H1 (cell line): Measurements from ENCODE around the gene TATDN2. TPM values are rescaled to one million over a fixed set of nuclear protein-coding genes. Genes with fewer than 3 reads are reported as not detected.

Experiments used
- CTCF ChIA-PET: fragments of 300-600 bp; sonication (Branson Sonifier 250); formaldehyde crosslinking; loops from one replicate; lab custom pipeline; 2021; ENCODE audit not compliant: partially characterized antibody; lab: Charles Lee
- POLR2A ChIA-PET: fragments of 300-600 bp; sonication (Branson Sonifier 250); formaldehyde crosslinking; loops from one replicate; lab custom pipeline; 2021; ENCODE audit warnings: inconsistent platforms; ENCODE audit not compliant: partially characterized antibody; lab: Charles Lee
- DNase-seq, 2 experiments: peaks; one replicate each; pipeline versions ENCODE4 v3.0.0 to v3.0.0-alpha.2; 2010 to 2022; ENCODE audit warnings: low spot score in 2 of 2, low read depth in 1 of 2, mixed read lengths in 1 of 2
- FAIRE-seq: peaks from 2 replicates; lab custom pipeline; 2011; peaks lifted over from hg19 to GRCh38; lab: Jason Lieb, UNC
- H2AFZ ChIP-seq: 2 replicates; pipeline ENCODE4 v1.8.1; 2012; ENCODE audit warnings: low read length, inconsistent platforms
- H2AK5ac ChIP-seq: 2 replicates; pipeline ENCODE4 v1.6.1; 2013; ENCODE audit warnings: low read depth, low read length
- H2BK120ac ChIP-seq: replicated peaks from 2 replicates; pipeline ENCODE3; 2013; ENCODE audit warnings: low read depth, low read length, inconsistent platforms
- H2BK12ac ChIP-seq: 2 replicates; pipeline ENCODE4 v1.6.1; 2013; ENCODE audit warnings: low read depth, low read length
- H2BK15ac ChIP-seq: 2 replicates; pipeline ENCODE4 v1.6.1; 2013; ENCODE audit warnings: low read length
- H2BK20ac ChIP-seq: 2 replicates; pipeline ENCODE4 v1.6.1; 2013; ENCODE audit warnings: low read length
- H2BK5ac ChIP-seq: 2 replicates; pipeline ENCODE4 v1.6.1; 2013; ENCODE audit warnings: low read depth, low read length
- H3K14ac ChIP-seq: 2 replicates; pipeline ENCODE4 v1.6.1; 2013; ENCODE audit warnings: inconsistent platforms; ENCODE audit not compliant: insufficient read length
- H3K18ac ChIP-seq: 2 replicates; pipeline ENCODE4 v1.6.1; 2013; ENCODE audit warnings: low read length; ENCODE audit errors: extremely low read depth
- H3K23ac ChIP-seq: 2 replicates; pipeline ENCODE4 v1.6.1; 2013; ENCODE audit warnings: inconsistent platforms; ENCODE audit not compliant: insufficient read length
- H3K23me2 ChIP-seq: 2 replicates; pipeline ENCODE4 v1.6.1; 2013; ENCODE audit warnings: low read depth, low read length
- H3K27ac ChIP-seq: 2 replicates; pipeline ENCODE4 v1.6.1; 2011; ENCODE audit warnings: low read depth, low read length, inconsistent platforms
- H3K27me3 ChIP-seq, 4 experiments: replicated peaks in 1 of 4; 1 replicate in 1 of 4; 2 replicates in 3 of 4; pipeline versions ENCODE4 v1.6.1 to v1.8.1; 2011 to 2013; ENCODE audit warnings: low read length in 3 of 4, mild to moderate bottlenecking in 3 of 4, inconsistent platforms in 2 of 4, mixed read lengths in 2 of 4, moderate library complexity in 1 of 4; ENCODE audit not compliant: control insufficient read depth in 3 of 4, insufficient read depth in 3 of 4; ENCODE audit errors: extremely low read depth in 1 of 4
- H3K36me3 ChIP-seq, 4 experiments: 2 replicates each; pipeline versions ENCODE4 v1.6.1 to v1.8.1; 2011 to 2013; ENCODE audit warnings: mild to moderate bottlenecking in 4 of 4, low read length in 3 of 4, moderate library complexity in 2 of 4, control low read depth in 1 of 4, inconsistent platforms in 1 of 4; ENCODE audit not compliant: insufficient read depth in 4 of 4, control insufficient read depth in 2 of 4
- H3K4ac ChIP-seq: replicated peaks from 2 replicates; pipeline ENCODE3; 2013; ENCODE audit warnings: low read length, low read depth, mixed read lengths, inconsistent platforms; ENCODE audit not compliant: insufficient read length
- H3K4me1 ChIP-seq, 4 experiments: replicated peaks in 1 of 4; 1 replicate in 1 of 4; 2 replicates in 3 of 4; pipeline versions ENCODE4 v1.6.1 to v1.8.1; 2011 to 2013; ENCODE audit warnings: low read length in 3 of 4, inconsistent platforms in 2 of 4, mixed read lengths in 1 of 4; ENCODE audit not compliant: insufficient read depth in 4 of 4, control insufficient read depth in 3 of 4
- H3K4me2 ChIP-seq, 2 experiments: 2 replicates each; pipeline versions ENCODE4 v1.6.1 to v1.8.1; 2011 to 2013; ENCODE audit warnings: low read depth in 2 of 2, low read length in 2 of 2, control low read depth in 1 of 2, inconsistent platforms in 1 of 2, mild to moderate bottlenecking in 1 of 2; ENCODE audit not compliant: insufficient read depth in 1 of 2
- H3K4me3 ChIP-seq, 4 experiments: fragments of 200-600, 300-600 bp in 1 of 4; sonication (generic), shearing (Covaris generic), sonication (Bioruptor Twin) in 1 of 4; 2 replicates each; pipeline versions ENCODE4 v1.5.1 to v1.8.1; 2011 to 2016; ENCODE audit warnings: low read length in 4 of 4, low read depth in 3 of 4, control low read depth in 2 of 4, inconsistent platforms in 2 of 4, mild to moderate bottlenecking in 2 of 4, mixed read lengths in 1 of 4, moderate library complexity in 1 of 4; ENCODE audit not compliant: insufficient read depth in 2 of 4; ENCODE audit errors: extremely low read depth in 1 of 4
- H3K56ac ChIP-seq: replicated peaks from 2 replicates; pipeline ENCODE3; 2013; ENCODE audit warnings: low read depth, mild to moderate bottlenecking, mixed read lengths, low read length, inconsistent platforms; ENCODE audit not compliant: insufficient read length
- H3K79me1 ChIP-seq: 2 replicates; pipeline ENCODE4 v1.6.1; 2013; ENCODE audit warnings: low read depth, low read length, control low read depth
- H3K79me2 ChIP-seq, 2 experiments: 2 replicates each; pipeline versions ENCODE4 v1.6.1 to v1.8.1; 2012 to 2013; ENCODE audit warnings: low read length in 2 of 2, mild to moderate bottlenecking in 2 of 2, inconsistent platforms in 1 of 2; ENCODE audit not compliant: insufficient read depth in 2 of 2, control insufficient read depth in 1 of 2
- H3K9ac ChIP-seq, 4 experiments: replicated peaks in 1 of 4; 1 replicate in 1 of 4; 2 replicates in 3 of 4; pipeline versions ENCODE4 v1.6.1 to v1.8.1; 2011 to 2013; ENCODE audit warnings: low read depth in 3 of 4, low read length in 3 of 4, control low read depth in 2 of 4, mild to moderate bottlenecking in 2 of 4, moderate library complexity in 2 of 4, inconsistent platforms in 1 of 4; ENCODE audit errors: extremely low read depth in 1 of 4
- H3K9me3 ChIP-seq, 2 experiments: 2 replicates each; pipeline versions ENCODE4 v1.6.1 to v1.8.1; 2012 to 2013; ENCODE audit warnings: mild to moderate bottlenecking in 2 of 2, moderate library complexity in 2 of 2, control low read depth in 1 of 2, inconsistent platforms in 1 of 2, low read depth in 1 of 2, low read length in 1 of 2, mixed read lengths in 1 of 2; ENCODE audit not compliant: insufficient read depth in 2 of 2
- H4K20me1 ChIP-seq, 2 experiments: replicated peaks in 1 of 2; 2 replicates each; pipeline versions ENCODE3 to v1.8.1; 2011 to 2013; ENCODE audit warnings: inconsistent platforms in 2 of 2, low read length in 2 of 2, mild to moderate bottlenecking in 1 of 2; ENCODE audit not compliant: insufficient read depth in 2 of 2, control insufficient read depth in 1 of 2
- H4K5ac ChIP-seq: 2 replicates; pipeline ENCODE4 v1.6.1; 2013; ENCODE audit warnings: low read length, low read depth, mixed read lengths, inconsistent platforms; ENCODE audit not compliant: insufficient read length
- H4K8ac ChIP-seq: 2 replicates; pipeline ENCODE4 v1.8.0; 2013; ENCODE audit warnings: mild to moderate bottlenecking, moderate library complexity, low read length, inconsistent platforms; ENCODE audit not compliant: insufficient read depth; ENCODE audit errors: extremely low read depth
- H4K91ac ChIP-seq: replicated peaks from 2 replicates; pipeline ENCODE3; 2013; ENCODE audit warnings: low read length, mixed read lengths, inconsistent platforms; ENCODE audit not compliant: insufficient read length
- ATF3 ChIP-seq: IDR thresholded peaks from 2 replicates; pipeline ENCODE4 v1.6.1; 2011; ENCODE audit warnings: low read depth, mild to moderate bottlenecking, low read length; ENCODE audit not compliant: insufficient read depth
- CBX5 ChIP-seq: fragments of 300-800, 300-1000 bp; sonication (generic); IDR thresholded peaks from 2 replicates; pipeline ENCODE4 v1.7.1; 2016; ENCODE audit warnings: antibody characterized with exemption, low read length, low read depth
- CTBP2 ChIP-seq: IDR thresholded peaks from 2 replicates; pipeline ENCODE4 v1.7.0; 2011; ENCODE audit warnings: borderline replicate concordance, mild to moderate bottlenecking, moderate library complexity, mixed read lengths, low read length; ENCODE audit not compliant: insufficient read depth, insufficient read length
- CTCF ChIP-seq, 3 experiments: IDR thresholded peaks; 1 replicate in 2 of 3; 2 replicates in 1 of 3; pipeline versions ENCODE4 v1.5.1 to v1.6.1; 2011; ENCODE audit warnings: low read length in 3 of 3, mild to moderate bottlenecking in 3 of 3, inconsistent platforms in 2 of 3, low read depth in 1 of 3, moderate library complexity in 1 of 3; ENCODE audit not compliant: insufficient read depth in 1 of 3; ENCODE audit errors: control extremely low read depth in 1 of 3
- NRF1 ChIP-seq: IDR thresholded peaks from 2 replicates; pipeline ENCODE4 v1.6.1; 2011; ENCODE audit warnings: mild to moderate bottlenecking, low read depth, low read length, improper control_type of control experiment
- POLR2A ChIP-seq, 2 experiments: IDR thresholded peaks; 1 replicate in 1 of 2; 2 replicates in 1 of 2; pipeline ENCODE4 v1.6.1; 2011; ENCODE audit warnings: low read depth in 2 of 2, low read length in 2 of 2, mild to moderate bottlenecking in 2 of 2; ENCODE audit errors: control extremely low read depth in 1 of 2
- RBBP5 ChIP-seq: IDR thresholded peaks from 2 replicates; pipeline ENCODE4 v1.7.1; 2012; ENCODE audit warnings: low read depth, mild to moderate bottlenecking, inconsistent platforms, low read length, moderate library complexity, borderline replicate concordance
- SIRT6 ChIP-seq: IDR thresholded peaks from one replicate; pipeline ENCODE4 v1.7.1; 2012; ENCODE audit warnings: low read length, inconsistent platforms
- SIX5 ChIP-seq: IDR thresholded peaks from 2 replicates; pipeline ENCODE4 v1.6.1; 2011; ENCODE audit warnings: mild to moderate bottlenecking, low read depth, low read length
- TEAD4 ChIP-seq: IDR thresholded peaks from 2 replicates; pipeline ENCODE4 v1.6.1; 2012; ENCODE audit warnings: low read depth, low read length, inconsistent platforms, mixed read lengths
- WGBS, 2 experiments: shearing (Covaris generic) in 1 of 2; methylation state at CpG; one replicate each; pipeline versions ENCODE4 v1.1.6 to v1.1.7; 2013 to 2015; ENCODE audit warnings: low lambda C conversion rate in 2 of 2, mixed read lengths in 2 of 2, inconsistent platforms in 1 of 2, low coverage in 1 of 2, missing lambda C conversion rate in 1 of 2; ENCODE audit not compliant: insufficient replicate concordance in 2 of 2, insufficient coverage in 1 of 2, insufficient read length in 1 of 2; ENCODE audit errors: extremely low coverage in 1 of 2, missing lambda C conversion rate in 1 of 2; 5-methylcytosine and 5-hydroxymethylcytosine counted together
- polyA plus RNA-seq, 7 experiments: library from polyadenylated mRNA; depleted of rRNA in 3 of 7; stranded (reverse) in 5 of 7; unstranded in 2 of 7; fragments of >200 nt in 5 of 7; fragments of 200-250 nt in 2 of 7; gene quantifications; 1 replicate in 5 of 7; 2 replicates in 1 of 7; 4 replicates in 1 of 7; pipeline versions ENCODE4 v1.2.1 to v1.2.3, GENCODE V29; 2011 to 2013; ENCODE audit warnings: missing spikeins in 2 of 7, mixed read lengths in 2 of 7
- total RNA-seq: library from RNA; stranded (reverse); fragmentation: NEBNext Ultra II Directional; extraction: Animal tissue kit (Norgen Biotek cat#: 25700); gene quantifications from 2 replicates; pipeline ENCODE4 v1.2.1, GENCODE V29; 2021

TATDN2 gene
- total and polyA plus RNA-seq, 2 of the 8 experiments (the other 6 are each of a cell fraction or from before 2014, with no cell fraction given), result 12.1 to 34.8 TPM

GRCh38 chr3:10215578-10216368, 32.5 kb upstream of the TATDN2 start:
- CTCF ChIA-PET, result no interaction called here
- no peak overlapping the region for H2BK120ac ChIP-seq
- no peak for TF ChIP-seq NRF1
- TF ChIP-seq CTCF (IDR thresholded peaks at IDR 0.05; ENCODE audit: control extremely low read depth in 1 of 3, insufficient read depth in 1 of 3, low read depth in 1 of 3, low read length in 3 of 3), result no peak
- no peak for TF ChIP-seq POLR2A (IDR thresholded peaks at IDR 0.05; ENCODE audit: control extremely low read depth in 1 of 2, low read depth in 2 of 2, low read length in 2 of 2)
- no peak for TF ChIP-seq SIX5
- TF ChIP-seq TEAD4, result no peak
- TF ChIP-seq SIRT6, result no peak
- TF ChIP-seq CTBP2, result no peak
- TF ChIP-seq CBX5, result no peak
- TF ChIP-seq RBBP5, result no peak
- TF ChIP-seq ATF3, result no peak

More at GRCh38 chr3:10215578-10216368, 32.5 kb upstream of the TATDN2 start:
- Histone ChIP-seq H3K4me2 (no peak overlapping the region), H4K8ac (no peak overlapping the region), H3K27ac (no peak overlapping the region), H3K9ac (no peak overlapping the region), H3K79me1 (no peaks in the 10 kb centered on the region), H3K23me2 (no peaks in the 10 kb centered on the region; the same call in 1 of the 2 replicates), H4K20me1 (no peaks in the 10 kb centered on the region), H3K56ac (no peak overlapping the region), H2BK5ac (no peak overlapping the region), H4K5ac (no peak overlapping the region), H3K36me3 (0 out of 8 replicates have a peak, but pooled peaks cover 0 to 5% (median 0%) of the 10 kb centered on the region in 4 experiments), H3K27me3 (no peaks in the 10 kb centered on the region), H2AK5ac (no peak overlapping the region), H3K4me3 (no peak overlapping the region), H3K23ac (no peak overlapping the region), H2AFZ (no peak overlapping the region), H2BK12ac (no peak overlapping the region), H3K79me2 (no peaks in the 10 kb centered on the region), H4K91ac (no peak overlapping the region), H2BK15ac (no peak overlapping the region), H3K4me1 (no peaks in the 10 kb centered on the region; a peak in 1 of 7 replicates), H3K4ac (no peak overlapping the region), H3K18ac (no peak overlapping the region), H2BK20ac (no peak overlapping the region), H3K14ac (no peak overlapping the region), H3K9me3 (peaks cover 6 to 8% of the 10 kb centered on the region in 2 experiments; a peak in 1 of 4 replicates)
- WGBS, 2 experiments, result 92% methylated on average over 6 of the region's 6 CpGs; no CpG with 5 or more reads in 1 of the 2 experiments
- DNase-seq (no peak), FAIRE-seq (no peak)
- POLR2A ChIA-PET, result no interaction called here
